CD4-positive, alpha-beta T cell treated with Interleukin-15 for 4 hours (primary cell): ENCODE measurements around the gene CARD19.

ENCODE experiments used
- DNase-seq: peaks from one replicate; pipeline ENCODE4 v3.0.0-alpha.2; 2020; ENCODE audit warnings: low spot score

Gene CARD19

DNA sequence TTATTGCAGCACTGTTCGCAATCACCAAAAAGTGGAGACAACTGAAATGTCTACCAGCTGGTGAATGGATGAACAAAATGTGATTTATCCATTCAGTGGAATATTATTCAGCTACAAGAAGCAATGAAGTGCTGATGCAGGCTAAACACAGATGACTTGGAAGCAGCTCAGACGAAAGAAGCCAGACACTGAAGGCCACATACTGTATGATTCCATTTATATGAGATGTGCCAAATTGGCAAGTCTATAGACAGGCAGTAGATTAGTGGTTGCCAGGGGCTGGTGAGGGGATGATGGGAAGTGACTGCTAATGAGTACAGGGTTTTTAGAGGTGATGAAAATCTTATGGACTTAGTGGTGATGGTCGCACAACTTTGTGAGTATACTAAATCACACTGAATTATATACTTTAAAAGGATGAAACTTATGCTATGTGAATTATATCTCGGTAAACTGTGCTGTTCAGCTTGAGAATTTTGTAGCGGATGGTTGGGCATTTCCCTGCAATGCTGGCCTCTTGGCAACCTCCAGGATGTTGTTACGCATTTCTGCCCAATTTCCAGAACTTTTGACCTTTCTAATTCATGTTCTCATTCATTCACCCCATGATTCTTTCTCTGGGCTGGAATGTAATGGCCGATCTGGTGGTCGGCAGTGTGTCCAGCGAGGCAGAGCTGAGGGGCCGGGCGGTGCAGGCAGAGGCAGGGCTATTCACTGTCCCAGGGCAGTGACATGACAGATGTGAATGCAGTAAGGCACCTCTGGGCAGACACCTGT, 66.0 kb downstream of the CARD19 start:
- DNase-seq: no peak
